Uterus (tissue), 2 donors: Measurements from ENCODE around the gene OR13G1.

Source experiments
- CTCF ChIP-seq, 4 experiments: fragments of 200-600 bp in 2 of 4; fragments of 450-650 bp in 2 of 4; sonication (generic) in 2 of 4; IDR thresholded peaks; one replicate each; pipeline ENCODE4 v1.5.1; 2016 to 2019; ENCODE audit warnings: antibody characterized with exemption in 4 of 4, mild to moderate bottlenecking in 2 of 4, moderate library complexity in 1 of 4
- POLR2A ChIP-seq, 2 donors: fragments of 450-650 bp; IDR thresholded peaks; one replicate each; pipeline ENCODE4 v1.6.1; 2016; ENCODE audit warnings: antibody characterized with exemption in 2 of 2, mild to moderate bottlenecking in 1 of 2, moderate library complexity in 1 of 2

GRCh38 chr1:247656221-247656875 lies 23.2 kb downstream of the OR13G1 start:
- TF ChIP-seq CTCF (IDR thresholded peaks at IDR 0.05), result no peak
- no peak for TF ChIP-seq POLR2A (IDR thresholded peaks at IDR 0.05)
